Activated CD4-positive, alpha-beta T cell treated with anti-CD3 and anti-CD28 coated beads, Interleukin-2, amount 50 U/mL, for 4 hours (primary cell): ENCODE results near the gene KIF5A.
A peak's percentile ranks its signal among the peaks of the same experiment; 100 is the strongest.
"Not testable (repeated sequence)": the region's sequence is repeated elsewhere in the genome, so short reads cannot be mapped to it uniquely, and the experiment has no call there.

Experiments used
- DNase-seq, 2 experiments: peaks; one replicate each; pipeline ENCODE4 v3.0.0-alpha.2; 2020

Gene KIF5A

DNA sequence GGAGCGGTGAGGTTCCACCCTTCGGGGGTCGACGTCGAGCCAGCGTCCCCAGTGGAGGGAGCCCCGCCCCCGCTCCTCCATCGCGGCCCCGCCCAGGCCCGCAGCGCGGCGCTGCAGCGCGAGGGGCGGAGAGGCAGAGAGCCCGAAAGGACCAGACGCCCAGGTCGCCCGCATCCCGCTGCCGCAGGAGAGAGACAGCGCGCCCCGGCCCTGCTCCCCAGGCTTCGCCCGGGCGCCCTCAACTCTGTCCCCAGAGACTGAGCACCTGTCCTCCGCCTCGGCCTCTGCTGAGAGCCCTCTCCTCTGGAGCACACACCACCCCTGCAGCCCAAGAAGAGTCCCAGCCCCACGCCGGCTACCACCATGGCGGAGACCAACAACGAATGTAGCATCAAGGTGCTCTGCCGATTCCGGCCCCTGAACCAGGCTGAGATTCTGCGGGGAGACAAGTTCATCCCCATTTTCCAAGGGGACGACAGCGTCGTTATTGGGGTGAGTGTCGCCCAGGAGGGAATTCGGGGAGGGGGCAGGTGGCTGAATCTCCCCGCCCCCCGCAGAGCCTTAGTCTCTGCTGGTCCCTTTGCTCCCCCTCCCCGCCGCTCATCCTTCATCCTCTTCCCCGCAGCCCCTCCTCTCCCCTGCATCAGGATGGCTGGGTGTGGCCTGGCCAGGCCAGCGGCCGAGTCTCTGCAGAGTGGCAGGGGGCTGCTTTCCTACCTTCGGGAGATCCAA is at the start of gene KIF5A:
Gene KIF5A (plus strand): TSS at position 136 of the 732 bp plus-strand sequence. CDS start 228 bp downstream, at position 364.
- DNase-seq, result peak; percentile 31

DNA sequence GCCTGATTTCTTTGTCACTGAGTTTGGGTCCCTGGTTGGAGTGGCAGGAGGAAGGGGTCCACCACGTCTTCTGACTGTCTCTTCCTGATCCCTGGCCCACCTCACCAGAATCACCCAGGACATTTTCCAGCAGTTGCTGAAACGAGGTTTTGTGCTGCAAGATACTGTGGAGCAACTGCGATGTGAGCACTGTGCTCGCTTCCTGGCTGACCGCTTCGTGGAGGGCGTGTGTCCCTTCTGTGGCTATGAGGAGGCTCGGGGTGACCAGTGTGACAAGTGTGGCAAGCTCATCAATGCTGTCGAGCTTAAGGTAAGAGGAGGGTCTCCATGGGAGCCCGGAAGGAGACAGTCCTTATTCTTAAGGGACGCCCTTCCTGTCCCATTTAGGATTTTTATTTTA is 49.6 kb upstream of the KIF5A start:
- no peak for DNase-seq

DNA sequence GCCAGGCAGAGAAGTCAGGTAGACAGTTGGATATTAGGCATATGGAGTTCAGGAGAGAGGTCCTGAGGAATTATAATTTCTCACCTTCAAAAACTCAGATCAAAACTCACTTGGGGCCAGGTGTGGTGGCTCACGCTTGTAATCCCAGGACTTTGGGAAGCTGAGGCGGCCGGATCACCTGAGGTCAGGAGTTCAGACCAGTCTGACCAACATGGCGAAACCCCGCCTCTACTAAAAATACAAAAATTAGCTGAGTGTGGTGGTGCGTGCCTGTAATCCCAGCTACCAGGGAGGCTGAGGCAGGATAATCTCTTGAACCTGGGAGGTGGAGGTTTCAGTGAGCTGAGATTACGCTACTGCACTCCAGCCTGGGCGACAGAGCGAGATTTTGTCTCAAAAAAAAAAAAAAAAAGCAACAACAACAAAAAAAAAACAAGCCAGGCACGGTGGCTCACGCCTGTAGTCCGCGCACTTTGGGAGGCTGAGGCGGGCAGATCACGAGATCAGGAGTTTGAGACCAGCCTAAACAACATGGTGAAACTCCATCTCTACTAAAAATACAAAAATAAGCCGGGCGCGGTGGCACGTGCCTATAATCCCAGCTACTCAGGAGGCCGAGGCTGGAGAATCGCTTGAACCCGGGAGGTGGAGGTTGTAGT is 47.4 kb upstream of the KIF5A start:
- not testable (repeated sequence) for DNase-seq

DNA sequence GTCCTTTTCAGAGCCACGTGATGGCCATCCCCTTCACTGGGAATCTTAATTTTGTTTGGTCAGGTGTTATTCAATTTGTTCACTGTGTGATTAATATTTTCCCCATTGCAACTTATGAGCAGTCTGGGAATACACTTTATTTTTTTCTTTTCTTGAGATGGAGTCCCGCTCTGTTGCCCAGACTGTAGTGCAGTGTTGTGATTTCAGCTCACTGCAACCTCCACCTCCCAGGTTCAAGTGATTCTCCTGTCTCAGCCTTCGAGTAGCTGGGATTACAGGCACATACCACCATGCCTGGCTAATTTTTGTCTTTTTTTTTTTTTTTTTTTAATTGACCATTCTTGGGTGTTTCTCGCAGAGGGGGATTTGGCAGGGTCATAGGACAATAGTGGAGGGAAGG is 43.3 kb upstream of the KIF5A start:
- DNase-seq, result not testable (repeated sequence)

DNA sequence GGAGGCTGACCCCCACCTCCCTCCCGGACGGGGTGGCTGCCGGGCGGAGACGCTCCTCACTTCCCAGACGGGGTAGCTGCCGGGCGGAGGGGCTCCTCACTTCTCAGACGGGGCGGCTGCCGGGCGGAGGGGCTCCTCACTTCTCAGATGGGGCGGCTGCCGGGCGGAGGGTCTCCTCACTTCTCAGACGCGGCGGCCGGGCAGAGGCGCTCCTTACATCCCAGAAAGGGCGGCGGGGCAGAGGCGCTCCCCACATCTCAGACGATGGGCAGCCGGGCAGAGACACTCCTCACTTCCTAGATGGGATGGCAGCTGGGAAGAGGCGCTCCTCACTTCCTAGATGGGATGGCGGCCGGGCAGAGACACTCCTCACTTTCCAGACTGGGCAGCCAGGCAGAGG is 42.0 kb upstream of the KIF5A start:
- not testable (repeated sequence) for DNase-seq

DNA sequence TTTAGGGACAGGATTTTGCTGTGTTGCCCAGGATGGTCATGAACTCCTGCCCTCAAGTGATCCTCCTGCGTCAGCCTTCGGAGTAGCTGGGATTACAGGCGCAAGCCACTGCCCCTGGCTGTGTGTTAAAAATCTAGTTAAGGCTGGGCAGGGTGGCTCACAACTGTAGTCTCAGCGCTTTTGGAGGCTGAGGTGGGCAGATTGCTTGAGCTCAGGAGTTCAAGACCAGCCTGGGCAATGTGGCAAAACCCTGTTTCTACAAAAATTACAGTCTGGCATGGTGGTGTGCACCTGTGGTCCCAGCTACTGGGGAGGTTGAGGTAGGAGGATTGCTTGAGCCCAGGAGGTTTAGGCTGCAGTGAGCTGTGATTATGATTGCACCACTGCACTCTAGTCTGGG is 38.7 kb upstream of the KIF5A start:
- DNase-seq, result no peak

DNA sequence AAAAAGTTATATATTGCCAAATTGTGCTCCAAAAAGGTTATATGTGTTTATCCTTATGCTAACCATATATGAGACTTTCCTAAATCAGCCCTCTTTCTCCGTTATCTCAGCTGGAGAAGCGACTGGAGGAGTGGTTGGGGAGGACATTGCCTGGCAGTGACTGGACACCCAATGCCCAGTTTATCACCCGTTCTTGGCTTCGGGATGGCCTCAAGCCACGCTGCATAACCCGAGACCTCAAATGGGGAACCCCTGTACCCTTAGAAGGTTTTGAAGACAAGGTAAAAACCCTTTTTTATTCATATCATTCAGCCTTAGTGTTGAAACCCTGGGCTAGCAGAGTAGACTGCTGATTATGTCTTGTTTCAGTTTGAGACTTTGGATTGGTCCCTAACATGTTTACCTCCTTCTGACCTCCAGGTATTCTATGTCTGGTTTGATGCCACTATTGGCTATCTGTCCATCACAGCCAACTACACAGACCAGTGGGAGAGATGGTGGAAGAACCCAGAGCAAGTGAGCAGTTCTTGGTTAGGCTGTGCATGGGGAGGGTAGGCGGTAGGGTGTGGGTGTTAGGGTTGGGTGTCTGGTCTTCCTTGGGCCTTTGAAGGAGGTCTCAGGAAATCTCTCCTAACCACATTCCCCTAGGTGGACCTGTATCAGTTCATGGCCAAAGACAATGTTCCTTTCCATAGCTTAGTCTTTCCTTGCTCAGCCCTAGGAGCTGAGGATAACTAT is 38.1 kb upstream of the KIF5A start:
- no peak for DNase-seq

DNA sequence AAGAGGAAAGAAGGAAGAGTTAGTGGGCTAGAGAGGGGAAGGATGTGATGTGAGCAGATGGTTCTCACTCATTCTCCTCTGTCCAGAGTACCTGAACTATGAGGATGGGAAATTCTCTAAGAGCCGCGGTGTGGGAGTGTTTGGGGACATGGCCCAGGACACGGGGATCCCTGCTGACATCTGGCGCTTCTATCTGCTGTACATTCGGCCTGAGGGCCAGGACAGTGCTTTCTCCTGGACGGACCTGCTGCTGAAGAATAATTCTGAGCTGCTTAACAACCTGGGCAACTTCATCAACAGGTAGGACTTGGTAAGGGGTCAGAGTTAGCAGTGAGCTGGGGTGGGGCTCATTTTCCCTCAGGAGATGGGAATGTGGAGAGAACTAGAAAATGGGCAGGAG is 37.2 kb upstream of the KIF5A start:
- no peak for DNase-seq

DNA sequence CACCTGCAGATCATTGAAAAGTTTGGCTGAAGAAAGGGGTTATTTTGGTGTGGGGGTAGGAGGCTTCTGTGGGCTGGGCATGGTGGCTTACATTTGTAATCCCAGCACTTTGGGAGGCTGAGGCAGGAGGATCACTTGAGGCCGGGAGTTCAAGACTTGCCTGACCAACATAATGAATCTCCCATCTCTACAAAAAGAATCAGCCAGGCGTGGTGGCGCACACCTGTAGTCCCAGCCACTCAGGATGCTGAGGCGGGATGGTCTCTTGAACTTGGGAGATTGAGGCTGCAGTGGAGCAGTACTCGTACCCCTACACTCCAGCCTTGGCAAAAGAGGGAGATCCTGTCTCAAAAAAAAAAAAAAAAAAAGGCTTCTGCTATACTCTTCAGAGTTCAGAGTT is 36.6 kb upstream of the KIF5A start:
- no peak for DNase-seq

DNA sequence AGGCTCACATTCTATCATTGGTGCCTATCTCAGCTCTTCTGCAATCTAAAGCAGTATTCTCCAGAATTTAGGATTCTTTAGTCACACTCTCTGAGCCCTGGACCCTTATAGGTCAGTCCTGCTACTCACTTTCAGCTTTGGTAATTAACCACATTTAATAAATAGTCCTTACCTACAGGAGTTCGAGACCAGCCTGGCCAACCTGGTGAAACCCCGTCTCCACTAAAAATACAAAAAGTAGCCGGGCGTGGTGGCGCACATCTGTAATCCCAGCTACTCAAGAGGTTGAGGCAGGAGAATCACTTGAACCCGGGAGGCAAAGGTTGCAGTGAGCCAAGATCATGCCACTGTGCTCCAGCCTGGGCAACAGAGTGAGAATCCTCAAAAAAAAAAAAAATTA is 36.2 kb upstream of the KIF5A start:
- DNase-seq, result not testable (repeated sequence)

DNA sequence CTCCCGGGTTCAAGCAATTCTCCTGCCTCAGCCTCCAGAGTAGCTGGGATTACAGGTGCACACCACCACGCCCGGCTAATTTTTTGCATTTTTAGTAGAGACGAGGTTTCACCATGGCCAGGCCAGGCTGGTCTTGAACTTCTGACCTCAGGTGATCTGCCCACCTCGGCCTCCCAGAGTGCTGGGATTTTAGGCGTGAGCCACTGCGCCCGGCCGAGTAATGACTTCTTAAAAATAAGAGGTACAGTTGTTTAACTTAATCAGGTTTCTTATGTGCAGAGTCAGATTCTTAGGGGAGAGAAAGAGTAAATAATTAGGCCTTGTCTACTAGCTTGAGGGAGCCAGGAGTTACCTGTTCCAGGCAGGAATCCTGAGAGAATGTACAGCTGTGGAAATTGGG is 35.6 kb upstream of the KIF5A start:
- not testable (repeated sequence) for DNase-seq

DNA sequence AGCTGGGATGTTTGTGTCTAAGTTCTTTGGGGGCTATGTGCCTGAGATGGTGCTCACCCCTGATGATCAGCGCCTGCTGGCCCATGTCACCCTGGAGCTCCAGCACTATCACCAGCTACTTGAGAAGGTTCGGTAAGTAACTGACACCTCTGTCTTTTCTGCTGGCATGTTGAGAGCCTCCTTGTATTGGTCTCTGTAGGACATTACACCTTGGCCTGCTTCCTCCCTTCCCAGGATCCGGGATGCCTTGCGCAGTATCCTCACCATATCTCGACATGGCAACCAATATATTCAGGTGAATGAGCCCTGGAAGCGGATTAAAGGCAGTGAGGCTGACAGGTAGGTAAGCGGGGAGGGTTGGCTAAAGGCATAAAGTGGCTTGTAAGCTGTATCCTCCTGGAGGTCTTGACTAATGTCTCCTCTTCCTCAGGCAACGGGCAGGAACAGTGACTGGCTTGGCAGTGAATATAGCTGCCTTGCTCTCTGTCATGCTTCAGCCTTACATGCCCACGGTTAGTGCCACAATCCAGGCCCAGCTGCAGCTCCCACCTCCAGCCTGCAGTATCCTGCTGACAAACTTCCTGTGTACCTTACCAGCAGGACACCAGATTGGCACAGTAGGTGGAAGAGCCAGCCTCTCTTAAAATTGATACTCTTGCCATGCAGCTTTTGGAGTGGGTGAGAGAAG is 35.0 kb upstream of the KIF5A start:
- DNase-seq, result no peak

DNA sequence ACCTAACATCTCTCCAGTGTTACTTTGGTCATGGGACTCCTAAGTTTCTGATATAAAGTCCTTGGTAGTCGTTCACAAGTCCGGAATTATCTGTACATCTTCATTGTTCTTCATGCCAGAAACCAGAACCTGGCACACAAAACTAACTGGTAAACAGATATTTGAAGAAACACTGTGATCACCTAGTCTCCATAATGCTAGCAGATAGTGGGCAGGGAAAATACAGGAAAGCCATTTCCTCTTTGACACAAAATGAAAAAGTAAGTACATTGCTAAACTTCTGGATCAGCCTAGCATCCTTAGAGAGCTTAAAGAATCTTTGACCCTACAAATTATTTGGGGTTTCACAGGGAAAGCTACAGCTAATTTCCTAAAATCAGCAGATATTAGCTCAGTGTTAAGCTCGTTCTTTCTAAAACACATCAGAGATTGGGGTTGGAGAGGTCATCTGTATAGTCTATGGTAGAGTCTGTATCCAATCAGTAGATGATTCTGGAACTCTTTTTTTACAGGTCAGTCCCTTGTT is 34.4 kb upstream of the KIF5A start:
- DNase-seq, result no peak

DNA sequence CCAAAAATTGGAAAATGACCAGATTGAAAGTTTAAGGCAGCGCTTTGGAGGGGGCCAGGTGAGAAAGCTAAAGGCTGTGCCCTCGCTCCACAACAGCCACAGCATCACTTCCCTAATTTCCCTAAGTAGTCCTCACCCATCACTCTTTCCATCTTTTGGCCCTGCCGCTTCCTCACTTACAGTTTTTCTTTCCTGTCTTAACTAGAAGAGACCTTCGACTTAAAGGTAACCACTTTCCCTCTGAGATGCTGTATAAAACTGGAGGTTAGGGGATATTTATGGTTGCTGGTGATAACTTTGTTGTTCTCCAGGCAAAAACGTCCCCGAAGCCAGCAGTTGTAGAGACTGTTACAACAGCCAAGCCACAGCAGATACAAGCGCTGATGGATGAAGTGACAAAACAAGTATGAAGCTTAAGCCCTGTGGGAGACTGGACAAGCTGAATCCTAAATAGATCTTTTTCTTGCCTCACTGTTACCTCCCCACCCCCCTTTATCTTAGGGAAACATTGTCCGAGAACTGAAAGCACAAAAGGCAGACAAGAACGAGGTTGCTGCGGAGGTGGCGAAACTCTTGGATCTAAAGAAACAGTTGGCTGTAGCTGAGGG is 33.8 kb upstream of the KIF5A start:
- DNase-seq, result no peak

DNA sequence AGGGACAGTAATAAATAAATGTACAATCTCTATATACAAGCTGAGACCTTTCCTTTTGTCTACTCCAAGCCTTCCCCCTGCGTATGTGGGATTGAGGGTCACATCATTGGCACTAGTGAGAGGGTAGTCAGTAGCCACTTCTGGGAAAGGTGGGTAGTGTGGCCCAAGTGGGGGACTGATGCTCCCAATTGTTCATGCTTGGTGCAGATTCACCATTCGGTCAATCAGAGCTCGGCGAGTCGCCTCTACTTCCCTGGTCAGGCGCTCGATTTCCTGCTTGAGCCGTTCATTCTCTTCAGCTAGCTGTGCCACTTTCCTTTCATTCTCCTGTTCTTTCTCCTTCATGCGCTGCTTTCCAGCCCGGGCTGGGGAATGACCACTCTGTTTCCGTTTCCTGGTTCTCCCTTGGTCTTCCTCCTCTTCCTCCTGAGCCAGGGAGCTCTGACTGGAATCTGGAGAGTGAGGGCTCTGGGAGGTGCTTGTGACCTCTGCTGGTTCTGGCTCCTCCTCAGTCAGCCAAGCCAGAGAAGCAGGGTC is 33.2 kb upstream of the KIF5A start:
- no peak for DNase-seq

DNA sequence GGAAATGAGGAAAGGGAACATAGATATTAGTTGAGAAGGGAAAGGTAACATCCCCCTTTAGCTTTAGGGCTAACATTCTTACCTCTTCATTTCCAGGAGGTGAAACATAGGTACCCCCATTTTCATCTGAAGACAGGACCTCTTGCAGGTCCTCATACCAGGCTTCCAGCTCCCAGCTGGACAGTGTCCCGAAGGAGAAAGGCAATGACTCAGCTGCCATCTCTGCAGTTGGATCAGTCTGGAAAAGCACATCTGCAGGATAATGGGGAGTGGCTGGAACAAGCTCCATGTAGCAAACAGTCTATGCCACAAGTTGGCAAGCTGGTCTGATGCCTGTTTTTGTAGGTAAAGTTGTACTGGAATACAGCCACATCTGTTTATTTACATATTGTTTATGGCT is 32.7 kb upstream of the KIF5A start:
- DNase-seq, result no peak

DNA sequence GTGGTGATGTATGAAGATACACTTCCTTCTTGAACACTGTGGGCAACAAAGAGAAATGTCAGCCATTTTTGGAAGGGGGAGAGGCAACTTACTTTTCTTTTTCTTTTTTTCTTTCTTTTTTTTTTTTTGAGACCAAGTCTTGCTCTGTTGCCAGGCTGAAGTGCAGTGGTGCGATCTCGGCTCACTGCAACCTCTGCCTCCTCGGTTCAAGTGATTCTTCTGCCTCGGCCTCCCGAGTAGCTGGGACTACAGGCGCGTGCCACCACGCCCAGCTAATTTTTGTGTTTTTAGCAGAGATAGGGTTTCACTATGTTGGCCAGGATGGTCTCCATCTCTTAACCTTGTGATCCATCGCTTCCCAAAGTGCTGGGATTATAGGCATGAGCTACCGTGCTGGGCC is 32.1 kb upstream of the KIF5A start:
- not testable (repeated sequence) for DNase-seq

DNA sequence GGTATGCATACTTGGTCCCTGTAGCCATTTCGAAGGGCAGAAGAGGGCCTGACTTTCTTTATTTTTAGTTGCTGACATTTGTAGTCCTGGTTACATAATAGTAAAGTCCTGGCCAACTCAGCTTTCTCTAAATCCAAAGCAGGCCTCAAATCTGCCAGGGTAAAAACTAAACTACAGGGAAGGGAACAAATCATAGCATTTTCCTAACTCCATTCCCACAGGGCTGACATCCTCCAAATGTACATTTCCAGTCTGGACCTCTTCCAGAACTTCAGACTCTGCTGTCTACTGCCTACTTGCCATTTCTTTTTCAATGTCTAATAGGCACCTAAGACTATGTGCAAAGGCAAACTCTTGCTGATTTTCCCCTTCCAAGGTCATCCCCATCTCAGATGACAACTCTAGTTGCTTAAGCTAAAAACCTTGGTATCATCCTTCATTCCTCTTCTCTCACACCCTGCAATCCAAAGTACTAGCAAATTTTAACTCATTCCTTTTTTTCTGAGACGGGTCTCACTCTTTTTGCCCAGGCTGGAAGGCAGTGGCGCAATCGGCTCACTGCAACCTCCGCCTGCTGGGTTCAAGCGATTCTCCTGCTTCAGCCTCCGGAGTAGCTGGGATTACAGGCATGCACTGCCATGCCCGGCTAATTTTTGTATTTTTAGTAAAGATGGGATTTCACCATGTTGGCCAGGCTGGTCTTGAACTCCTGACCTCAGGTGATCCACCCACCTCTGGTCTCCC is 31.5 kb upstream of the KIF5A start:
- no peak for DNase-seq

DNA sequence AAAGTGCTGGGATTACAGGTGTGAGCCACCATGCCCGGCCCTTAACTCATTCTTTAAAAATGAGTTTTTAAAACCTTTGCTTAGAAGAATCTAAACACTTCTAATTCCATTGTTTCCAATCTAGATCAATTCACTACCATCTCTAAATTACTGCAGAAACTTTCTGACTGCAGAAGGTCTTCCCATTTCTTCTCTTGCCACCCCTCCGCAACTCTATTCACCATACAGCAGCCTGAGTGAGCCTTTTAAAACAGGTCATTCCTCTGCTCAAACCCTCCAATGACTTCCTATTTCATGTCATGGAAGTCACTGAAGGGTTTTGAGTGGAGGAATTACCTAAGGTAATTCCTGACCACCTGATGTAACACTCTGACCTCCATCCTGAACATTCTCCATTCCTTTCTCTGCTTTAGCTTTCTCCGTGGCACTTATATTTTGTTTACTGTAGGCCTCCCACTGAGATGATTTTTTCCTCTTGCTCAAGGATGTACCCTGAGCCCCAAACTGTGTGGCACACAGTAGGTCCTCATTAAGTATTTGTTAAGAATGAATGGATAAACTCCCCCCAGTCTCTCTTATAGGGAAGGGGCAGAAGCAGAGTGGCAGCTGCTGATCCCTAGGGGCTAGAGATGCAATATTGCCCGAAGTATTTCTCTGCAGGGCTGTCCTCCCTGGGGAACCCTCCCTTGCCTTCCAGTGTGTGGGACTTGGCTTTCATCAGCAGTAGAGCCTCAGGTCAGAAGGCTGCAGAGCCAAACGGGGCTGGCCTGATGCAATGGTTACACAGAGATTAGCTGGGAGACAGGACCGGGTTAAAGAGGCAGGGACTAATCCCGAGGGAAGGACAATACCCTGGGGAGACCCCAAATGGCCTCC is 30.7 kb upstream of the KIF5A start:
- DNase-seq, result no peak

DNA sequence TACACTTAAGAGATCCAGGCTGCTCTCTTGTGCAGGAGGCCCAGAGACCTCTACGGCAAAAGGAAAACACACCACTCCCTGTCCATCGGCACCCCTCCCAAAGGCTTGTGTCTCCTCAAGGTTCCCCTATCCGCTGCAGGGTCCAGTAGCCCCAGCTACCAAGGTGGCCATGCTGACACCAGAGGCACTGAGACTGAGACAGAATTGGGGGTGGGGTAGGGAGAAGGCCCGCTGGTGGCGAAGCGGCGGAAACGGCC is 30.1 kb upstream of the KIF5A start:
- DNase-seq, result peak in 1 of 2 experiments; percentile 15
